NCI-H460 (cell line): ENCODE data around the gene MYO1D. TPM values are rescaled to one million over a fixed set of nuclear protein-coding genes. Genes with fewer than 3 reads are reported as not detected.
A peak's percentile ranks its signal among the peaks of the same experiment; 100 is the strongest.
"Not testable (repeated sequence)": the region's sequence is repeated elsewhere in the genome, so short reads cannot be mapped to it uniquely, and the experiment has no call there.

Experiments
- DNase-seq: peaks from one replicate; pipeline ENCODE4 v3.0.0-alpha.2; 2016; ENCODE audit warnings: low read depth; ENCODE audit errors: extremely low read depth
- total RNA-seq: library from RNA; depleted of rRNA; stranded (reverse); fragments of >200 nt; shearing (Covaris generic); gene quantifications from 2 replicates; pipeline ENCODE4 v1.2.3, GENCODE V29; 2014

Gene MYO1D
- total RNA-seq, 1 experiment from 2014 or later = 5.0 TPM

DNA sequence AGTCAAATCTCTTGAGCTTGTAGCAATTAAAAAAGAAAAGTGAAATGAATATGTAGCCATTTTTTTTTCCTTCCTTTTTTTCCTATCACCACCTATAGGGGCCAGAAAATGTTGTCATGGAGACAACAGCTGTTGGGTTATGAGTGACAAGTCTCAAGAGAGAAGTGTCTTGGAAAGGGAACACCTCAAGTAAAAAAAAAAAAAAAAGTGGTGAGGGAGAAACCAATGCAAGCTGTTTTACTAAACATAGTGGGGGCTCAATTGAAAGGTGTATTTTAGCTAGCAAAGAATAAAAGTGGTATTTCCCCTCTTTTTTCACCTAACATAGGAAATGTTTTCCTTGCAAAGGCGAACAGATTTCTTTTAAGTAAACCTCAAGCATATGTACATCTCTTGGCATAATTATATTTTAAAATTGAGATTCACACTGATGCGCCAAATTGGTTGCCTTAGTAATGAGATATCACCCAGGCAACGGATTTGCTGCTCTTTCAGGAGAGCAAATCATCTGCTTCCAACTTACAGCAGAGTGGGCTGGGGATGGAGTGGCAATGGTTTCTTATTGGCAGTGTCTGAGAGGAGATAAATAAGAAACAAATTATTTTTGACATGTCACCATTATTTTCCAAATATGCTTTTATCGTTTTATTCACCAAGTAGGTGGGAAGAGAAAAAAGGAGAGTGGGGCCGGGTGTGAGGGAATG, 183.6 kb downstream of the MYO1D start:
- DNase-seq = no peak

DNA sequence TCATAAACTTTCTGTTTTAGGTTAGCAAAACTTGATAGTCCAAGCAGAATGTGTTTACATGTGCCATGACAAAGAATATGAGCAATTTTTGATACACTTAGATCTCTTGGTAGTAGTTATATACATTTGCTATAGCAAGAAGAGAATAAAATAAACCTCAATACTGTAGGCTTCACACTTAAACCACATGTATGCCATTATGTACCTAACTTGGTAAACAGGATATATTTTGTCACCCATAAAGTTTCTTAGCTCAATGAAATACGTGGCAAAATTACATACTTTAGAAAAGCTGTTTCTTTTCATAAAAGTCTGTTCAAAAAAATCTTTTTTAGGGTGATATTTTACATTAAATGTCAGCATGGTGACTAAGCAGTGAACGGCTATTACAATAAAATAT, 184.7 kb downstream of the MYO1D start:
- no peak for DNase-seq

DNA sequence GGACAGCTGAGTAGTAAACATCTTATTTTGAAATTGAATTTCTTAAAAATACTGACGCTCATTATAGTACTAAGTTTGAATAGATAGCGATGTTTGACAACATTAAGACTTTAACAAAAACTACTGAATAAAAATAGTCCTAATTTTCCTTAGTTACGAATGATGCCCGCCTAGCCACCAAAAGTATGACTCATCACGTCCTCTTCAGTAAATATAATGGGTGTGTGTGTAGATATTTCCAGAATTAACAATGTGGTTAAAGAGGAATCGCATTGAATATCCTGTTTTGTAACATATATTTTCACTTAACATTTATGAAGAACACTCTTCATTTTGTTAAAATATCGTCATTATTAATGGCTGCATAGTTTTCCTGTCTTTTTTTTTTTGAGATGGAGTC, 187.6 kb downstream of the MYO1D start:
- DNase-seq = no peak

DNA sequence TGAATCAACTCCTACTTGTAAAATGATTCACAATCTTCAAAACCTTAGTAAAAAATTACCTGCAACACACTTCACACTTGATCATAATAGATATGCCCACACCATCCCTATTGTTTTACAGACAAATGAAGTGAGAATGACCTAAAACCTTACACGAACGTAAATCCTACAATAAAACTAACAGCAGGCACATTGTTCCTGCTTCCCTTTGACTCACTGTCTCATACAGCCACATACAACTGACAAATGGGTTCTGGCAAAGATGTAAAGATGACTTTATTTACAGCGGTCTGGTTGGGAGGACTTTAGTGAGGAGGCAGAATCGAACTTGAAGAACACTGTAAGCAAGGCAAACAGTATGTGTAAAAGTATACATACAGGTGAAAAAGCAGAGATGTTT, 188.7 kb downstream of the MYO1D start:
- DNase-seq = no peak

DNA sequence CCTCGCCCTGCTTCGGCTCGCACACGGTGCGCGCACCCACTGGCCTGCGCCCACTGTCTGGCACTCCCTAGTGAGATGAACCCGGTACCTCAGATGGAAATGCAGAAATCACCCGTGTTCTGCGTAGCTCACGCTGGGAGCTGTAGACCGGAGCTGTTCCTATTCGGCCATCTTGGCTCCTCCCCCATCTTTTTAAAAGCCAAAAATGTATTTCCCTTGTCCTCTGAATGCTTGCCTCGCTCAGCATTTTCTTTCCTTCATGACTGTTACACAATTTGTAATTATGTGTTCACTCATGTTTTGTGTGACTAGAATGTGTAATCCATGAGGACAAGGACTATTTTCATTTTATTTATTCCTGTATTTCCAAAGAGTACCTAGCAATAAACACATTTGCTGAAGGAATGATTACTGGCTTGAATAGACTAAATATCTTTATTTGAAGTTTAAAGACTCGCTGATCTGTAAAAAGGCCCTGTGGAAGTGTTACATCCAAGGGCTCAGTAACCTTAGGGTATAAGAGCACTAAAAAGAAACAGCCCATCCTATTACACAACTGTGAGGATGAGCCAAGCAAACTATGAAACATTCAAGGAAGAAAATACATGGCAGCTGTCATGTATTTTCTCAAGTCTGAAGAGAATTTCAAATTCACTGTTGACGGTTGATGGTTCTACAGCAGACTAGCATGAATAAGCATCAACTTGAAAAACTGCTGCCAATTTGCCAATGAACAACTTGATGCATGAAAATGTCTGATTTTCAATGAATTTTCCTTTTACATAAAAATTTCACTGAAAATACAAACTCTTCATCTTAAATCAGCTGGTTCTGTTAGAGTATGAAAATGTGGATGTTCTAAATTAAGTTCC, 192.6 kb downstream of the MYO1D start:
- no peak for DNase-seq

DNA sequence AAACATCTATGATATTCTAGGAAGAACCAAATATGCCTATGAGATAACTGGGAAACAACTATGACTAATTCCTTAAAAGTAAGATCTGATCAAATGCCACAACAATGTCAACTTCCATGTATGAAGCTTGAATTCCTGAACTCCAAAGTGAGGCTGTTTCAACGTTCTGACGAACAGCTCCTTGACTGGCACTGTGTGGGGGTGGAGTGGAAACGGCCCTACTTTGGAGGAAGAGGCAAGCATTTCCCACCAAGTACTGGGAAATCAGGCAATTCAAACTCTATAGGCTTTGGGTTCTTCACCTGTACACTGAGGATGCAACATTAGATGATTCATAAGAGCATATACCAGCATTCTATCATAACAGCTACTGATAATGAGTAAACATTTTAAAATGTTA, 203.0 kb downstream of the MYO1D start:
- DNase-seq = no peak

DNA sequence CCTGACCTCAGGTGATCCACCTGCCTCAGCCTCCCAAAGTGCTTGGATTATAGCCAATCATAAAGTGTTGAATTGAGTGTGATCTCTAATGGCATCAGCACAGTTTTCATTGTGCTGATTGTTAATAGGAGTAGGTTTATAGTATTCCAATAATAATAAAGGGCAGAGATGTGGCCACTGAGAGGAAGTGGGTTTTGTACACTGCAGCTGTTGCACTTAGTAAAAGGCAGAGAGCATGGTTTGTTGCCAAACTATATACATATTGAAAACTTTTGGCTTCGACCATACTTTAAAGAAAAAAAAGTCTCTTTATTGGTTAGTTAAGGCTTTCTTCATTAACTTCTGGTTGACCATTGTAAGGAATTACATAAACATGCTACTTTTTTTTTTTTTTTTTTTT, 204.2 kb downstream of the MYO1D start:
- DNase-seq = no peak

DNA sequence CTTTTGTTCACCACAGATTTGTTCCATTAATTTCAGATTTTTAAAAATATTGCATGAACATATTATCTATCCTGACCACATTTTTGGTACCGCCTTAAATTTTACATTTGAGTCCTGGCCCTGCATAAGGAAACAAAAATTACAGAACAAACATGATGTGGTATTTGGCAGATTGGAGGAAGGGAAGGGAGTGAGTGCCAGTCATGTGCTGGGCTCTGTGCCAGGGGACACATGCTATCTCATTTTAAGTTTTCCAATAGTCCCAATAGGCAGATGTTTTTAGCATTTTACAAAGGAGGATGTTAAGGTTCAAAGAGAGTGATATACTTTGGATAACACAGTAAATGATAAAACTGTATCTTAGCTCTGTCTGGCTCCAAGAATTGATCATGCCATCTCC, 205.0 kb downstream of the MYO1D start:
- no peak for DNase-seq

DNA sequence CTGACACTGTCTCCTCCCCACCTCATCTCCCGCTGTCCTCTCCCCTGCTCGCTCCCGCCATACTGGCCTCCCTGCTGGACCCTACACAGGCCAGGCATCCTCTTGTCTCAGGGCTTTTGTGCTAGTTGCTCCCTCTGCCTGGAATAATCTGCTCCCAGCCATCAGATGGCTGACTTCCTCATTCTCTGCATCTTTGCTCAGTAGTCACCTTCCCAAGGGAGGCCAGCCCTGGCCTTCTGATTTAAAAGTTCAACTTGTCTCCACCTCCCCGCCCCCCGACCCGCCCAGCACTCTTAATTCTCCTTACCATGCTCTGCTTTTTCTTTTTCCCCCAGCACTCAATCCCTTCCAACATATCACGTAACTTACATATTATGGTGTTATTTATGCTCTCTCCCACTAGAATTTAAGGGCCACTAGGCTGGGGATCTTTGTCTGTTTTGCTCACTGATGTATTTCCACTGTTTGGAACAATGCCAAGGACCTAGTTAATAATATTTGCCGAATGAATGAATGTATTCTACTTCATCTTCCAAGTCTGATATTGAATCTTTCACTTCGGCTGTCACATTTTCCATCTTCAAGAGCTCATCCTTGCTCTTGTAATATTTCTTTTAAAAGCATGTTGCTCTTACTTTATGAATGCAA, 211.9 kb downstream of the MYO1D start:
- DNase-seq = no peak

DNA sequence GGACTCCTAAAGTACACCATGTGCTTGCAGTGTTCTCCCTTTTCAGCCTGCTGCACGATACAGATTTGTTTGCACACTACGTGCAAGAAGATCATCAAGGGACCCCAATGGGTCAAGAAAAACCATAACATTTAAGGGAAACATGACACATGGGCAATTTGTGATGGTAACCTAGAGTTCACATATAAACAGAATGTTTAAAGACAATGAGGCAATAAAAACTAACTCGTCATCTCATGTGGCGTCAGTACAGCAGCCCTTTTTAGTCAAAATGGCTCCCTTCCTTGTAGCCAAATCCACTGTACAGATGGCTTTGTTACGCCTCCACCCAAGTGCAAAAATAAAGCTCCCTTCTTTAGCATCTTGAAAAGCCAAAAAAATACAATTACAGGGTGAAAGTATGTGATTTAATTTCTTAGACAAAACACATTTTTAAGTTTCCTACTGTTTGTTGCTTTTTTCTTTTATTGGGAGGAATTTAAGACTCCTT, 216.4 kb downstream of the MYO1D start:
- DNase-seq = no peak

DNA sequence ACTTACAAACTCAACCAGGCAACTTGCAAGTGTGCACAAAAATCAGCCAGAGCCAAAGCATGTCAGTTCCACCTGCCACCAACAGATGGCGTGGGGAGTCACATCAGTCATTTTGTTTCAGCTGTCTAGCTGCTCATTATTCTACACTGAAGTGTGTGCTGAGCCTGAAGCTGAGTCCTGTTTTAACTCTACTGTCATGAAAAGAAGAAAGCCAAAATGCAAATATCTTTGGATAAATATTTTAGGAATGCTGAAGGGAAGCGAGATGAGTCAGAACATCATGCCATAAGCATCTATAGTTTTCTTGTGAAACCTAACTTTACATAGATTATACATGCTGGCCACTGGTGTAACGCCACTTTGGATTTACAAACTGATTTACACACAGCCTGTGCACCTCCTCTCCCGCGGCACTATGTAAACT, 217.5 kb downstream of the MYO1D start:
- DNase-seq = peak; percentile 64

DNA sequence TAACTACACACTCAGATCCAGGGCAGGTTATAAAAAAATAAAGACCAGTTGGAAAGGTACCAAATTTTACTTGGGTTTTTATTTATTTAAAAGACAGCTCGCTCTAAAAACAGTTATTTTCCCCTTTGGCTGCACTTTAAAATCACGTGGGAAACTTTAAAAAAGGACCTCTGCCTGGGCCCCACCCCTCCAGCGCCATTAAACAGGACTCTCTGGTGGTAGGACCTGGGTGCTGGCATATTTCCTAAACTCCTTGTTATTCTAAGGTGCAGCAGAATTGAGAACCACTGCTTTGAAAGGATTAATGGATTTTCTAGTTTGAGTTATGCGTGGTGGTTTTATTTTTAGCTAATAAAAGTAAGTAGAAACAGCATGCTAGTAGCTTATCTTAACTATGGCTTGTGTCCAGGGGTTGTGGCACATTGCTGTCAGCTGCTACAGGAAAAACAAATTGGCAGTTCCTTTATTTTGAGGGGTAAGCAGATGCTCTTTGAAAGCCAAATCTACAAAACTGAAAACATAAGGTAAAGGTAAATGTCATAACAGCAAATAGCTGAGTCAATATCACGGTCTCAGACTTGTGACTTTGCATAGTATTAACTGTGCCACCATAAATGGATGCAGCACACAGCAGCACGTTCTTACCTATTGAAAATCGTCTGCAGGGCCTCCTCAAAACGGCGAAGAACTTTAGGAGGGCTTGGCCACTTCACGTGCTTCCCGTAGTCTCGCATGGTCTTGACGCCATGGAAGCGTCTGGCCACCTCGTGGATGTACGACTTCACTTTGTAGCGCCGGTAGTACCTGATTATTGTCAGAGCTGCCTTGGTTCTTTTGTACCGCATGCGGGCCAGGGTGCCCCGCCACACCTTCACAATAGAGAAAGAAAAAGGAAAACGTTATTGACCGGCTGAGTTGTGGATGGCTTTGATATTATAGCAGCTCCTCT, 218.2 kb downstream of the MYO1D start:
- DNase-seq = no peak

DNA sequence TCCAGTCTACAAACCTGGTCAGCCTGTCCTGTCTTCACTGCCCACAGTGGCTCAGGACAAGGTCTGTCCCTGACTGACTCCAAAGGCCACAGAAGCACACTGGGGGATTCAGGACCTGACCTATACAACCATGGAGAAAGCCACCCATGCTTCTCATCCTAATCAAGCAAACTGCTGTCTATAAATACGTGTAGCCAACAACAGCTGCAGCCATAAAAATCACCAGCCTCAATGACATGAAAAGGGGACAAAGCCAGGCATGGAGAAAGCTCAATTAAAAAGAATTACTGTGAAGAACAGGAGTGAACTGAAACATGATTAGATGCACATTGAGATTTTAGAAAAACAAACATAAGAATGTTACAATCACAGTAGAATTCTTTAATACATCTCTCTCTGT, 220.0 kb downstream of the MYO1D start:
- DNase-seq = no peak

DNA sequence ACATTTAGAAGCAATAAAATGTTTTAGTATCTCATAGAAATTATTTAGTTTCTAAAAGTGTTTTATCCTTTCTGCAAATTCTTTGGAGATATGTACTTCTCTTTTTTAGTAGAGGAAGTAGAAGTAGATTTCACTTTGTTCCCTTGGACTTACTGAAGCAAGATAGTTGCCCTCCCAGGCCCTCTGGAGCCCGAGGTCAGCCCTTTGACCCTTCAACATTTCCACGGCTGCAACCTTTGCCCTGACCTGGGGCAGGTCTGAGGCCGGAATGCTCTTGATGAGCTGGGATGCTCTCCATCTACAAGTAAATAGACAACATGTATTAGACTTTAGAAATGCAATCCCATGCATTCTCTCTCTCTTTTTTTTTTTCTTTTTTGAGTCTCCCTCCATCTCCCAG, 222.6 kb downstream of the MYO1D start:
- DNase-seq = no peak

DNA sequence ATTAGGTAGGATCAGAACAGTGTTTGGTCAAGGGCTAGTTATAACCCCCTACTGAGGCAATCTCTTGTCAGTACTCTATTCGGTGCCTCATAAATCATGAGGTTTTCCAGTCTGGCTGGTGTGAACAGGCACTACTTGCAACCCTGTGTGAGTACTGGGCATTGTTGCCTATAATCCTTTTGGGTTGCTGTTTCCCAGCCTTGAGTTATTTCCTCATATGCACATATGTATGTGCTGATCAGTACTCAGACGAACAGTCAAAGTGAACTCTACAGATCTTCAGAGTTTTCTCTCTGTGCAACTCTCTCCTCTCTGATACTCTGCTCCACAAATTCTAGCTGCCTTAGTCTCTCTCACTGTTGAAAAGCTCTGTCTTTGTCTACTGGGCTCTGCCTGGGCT, 225.8 kb downstream of the MYO1D start:
- no peak for DNase-seq

DNA sequence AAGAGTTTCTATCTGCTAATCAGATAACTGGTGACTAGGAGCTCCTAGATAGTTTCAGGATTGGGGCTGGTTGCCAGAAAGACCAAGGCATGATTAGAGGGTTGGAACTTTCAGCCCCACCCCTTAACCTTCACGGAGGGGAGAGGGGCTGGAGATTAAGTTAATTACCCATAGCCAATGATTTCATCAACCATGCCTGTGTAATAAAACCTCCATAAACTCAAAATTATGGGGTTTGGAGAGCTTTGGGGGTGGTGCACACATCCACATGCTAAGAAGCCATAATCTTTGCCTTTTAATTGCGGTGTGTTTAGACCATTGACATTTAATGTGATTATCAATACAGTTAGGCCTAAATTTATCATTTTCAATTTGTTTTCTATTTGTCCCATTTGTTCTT, 228.5 kb downstream of the MYO1D start:
- DNase-seq = no peak

DNA sequence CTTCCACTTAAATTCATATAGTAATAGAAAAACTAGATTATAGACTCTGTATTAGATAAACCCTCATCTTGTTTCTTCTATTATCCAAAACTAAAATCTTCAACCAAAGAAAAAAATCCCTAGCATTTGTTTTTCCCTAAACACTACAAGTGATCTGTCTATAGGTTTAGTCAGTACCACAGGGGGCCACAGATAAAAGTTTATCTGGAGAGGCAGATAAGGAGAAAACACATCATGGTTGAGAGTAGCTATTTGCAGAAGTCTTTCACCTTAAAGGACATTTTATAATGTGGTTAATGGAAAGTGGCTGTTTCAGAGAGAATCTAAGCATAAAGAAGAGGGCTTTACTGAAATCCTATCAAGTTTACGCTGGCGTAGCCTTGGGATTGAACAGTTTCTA, 230.0 kb downstream of the MYO1D start:
- no peak for DNase-seq

DNA sequence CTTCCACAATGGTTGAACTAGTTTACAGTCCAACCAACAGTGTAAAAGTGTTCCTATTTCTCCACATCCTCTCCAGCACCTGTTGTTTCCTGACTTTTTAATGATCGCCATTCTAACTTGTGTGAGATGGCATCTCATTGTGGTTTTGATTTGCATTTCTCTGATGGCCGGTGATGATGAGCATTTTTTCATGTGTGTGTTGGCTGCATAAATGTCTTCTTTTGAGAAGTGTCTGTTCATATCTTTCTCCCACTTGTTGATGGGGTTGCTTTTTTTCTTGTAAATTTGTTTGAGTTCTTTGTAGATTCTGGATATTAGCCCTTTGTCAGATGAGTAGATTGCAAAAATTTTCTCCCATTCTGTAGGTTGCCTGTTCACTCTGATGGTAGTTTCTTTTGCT, 235.4 kb downstream of the MYO1D start:
- not testable (repeated sequence) for DNase-seq

DNA sequence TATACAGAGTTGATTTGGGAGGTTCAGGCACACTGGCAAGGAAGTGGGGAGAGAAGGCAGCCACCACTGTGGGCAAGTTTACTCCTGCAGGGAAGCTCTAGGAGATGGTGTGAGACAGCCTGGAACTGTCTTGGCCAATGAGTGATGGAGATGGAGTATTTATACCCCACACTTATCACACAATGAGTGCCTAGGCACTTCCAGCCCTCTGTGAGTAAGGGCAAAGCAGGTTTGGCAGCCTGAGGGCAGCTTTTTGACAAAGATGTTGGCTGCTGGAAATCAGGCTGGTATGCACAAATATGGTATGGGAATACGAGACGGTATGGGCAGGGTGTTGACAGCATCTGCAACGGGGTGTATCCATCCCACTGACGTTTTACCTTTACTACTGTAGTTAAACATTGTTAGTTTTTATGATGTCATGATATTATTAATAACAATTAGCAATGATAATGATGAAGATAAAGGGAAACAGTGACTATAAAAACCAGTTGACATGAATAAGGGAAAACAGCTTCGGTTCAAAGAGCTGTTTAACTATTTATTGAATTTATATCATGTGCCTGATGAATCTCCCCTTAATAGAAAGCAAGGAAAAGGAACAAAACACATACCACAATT, 240.2 kb downstream of the MYO1D start:
- DNase-seq = no peak

DNA sequence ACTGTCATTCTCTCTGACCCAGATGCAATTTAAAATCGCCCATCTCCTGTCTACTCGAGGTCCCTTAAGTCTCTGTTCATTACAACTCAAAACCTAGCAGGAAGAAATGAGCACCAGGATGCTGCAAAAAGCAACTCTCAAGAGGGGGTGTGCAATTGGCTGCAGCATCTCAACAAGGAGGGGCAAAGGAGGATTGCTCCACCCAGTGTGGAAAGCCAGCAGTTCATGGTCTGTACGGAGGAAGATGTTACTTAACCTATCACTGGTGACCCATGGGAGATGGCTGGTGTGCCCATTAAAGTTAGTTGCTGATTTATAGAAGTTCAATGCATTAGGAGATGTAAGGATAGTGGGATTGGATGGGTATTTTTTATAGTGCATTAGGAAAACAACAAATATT, 242.8 kb downstream of the MYO1D start:
- no peak for DNase-seq
